NCI-H1048 (cell line): ENCODE results near the gene MAP2K6.

Experiments used
- DNase-seq: peaks from one replicate; lab custom pipeline; 2025; lab: John Stamatoyannopoulos, UW

The MAP2K6 gene

DNA sequence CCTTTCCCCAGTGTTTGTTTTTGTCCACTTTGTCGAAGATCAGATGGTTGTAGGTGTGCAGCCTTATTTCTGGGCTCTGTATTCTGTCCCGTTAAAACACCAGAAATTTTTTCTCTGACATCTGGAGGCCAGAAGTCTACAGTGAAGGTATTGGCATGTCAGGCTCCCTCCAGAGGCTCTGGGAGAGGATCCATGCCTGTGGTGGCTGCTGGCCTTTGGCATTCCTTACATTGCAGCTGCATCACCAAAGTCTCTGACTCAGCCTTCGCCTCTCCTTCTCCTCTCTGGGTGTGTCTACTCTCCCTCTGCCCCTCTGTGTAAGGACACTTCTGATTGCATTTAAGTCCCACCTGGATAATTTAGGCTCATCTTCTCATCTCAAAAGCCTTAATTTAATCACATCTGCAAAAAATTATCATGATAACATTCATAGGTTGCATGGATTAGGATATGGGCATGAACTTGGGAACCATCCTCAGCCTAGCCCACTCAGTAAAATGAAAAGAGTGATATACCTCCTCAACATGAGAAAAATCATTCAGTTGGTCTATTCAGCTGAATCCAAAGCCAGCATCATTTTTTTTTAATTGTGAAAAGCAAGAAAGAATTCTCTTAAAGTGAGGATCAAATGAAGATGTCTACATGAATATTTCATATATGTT lies 78.0 kb downstream of the MAP2K6 start:
- DNase-seq, result no peak

DNA sequence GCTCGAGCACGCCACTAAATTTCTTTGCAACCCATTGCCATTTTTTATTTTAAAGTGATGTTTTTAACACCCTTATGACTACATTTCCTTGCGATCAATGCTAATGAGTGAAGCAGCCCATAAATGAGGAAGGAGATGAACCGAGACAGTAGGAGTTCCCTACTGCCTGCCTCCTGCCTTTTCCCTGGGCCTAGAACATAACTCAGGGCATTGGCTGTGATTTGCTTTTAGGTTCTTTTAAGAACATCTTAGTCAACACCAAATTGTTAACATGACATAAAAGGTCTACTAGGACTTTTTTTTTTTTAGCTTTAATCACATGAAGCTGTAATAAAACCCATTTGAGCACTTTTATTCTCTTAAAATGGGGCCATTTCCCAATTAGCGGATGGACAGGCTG lies 81.3 kb downstream of the MAP2K6 start:
- no peak for DNase-seq

DNA sequence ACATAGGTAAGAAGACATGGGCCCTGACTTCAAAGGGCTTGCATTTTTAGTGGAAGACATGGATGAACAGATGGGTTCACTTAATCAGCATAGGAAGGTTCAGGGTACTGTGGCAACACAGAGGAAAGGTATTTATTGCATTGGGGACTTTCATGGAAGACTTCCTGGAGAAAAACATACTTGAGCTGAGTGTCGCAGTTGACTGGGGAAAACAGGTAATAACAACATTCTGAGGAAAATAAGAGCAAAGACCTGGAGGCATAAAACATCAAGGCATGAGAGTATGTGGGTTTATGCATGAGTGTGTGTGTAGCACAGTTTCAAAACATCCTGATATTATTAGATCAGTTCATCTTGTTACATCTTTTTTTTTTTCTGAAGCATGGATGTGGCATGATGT lies 82.7 kb downstream of the MAP2K6 start:
- no peak for DNase-seq

DNA sequence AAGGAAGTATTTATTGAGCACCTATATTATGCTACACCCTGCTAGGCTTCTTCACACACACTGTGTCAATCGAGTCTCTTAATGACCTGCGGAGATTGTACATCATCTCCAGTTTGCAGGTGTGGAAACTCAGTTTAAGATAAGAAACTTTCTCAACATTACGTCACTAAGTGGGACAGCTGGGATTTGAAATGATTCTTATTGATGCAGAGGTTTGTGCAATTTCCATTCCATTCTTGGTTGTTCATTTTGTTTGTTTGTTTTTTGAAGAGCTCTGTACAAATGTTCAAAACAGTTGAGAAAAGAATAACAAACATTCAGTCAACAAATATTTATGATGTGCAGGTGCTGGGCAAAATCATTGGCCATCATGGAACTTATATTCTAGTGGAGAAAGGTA lies 84.8 kb downstream of the MAP2K6 start:
- no peak for DNase-seq

DNA sequence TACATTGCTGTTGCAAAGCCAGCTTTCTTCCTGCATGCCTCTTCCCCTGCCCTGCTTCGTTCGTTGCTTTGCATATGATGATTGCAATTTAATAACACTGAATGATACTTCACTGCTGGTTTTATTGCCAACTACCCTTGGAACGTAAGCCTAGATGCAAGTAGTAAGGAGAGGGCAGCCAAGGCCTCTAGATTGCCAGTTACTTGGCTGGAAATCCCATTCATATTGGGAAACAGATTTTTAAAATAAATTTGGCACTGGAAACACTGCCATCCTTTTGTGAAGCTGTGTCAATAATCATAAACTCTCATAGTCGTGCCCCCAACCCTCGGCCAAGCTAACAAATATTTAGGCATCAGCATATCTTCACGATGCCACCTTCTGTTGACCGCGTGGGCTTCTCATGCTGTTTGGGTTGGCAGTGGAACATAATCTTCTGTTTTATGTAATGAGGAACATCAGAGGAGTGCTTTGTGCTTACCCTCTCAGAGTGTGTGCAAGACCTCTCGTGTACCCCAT lies 86.5 kb downstream of the MAP2K6 start:
- no peak for DNase-seq

DNA sequence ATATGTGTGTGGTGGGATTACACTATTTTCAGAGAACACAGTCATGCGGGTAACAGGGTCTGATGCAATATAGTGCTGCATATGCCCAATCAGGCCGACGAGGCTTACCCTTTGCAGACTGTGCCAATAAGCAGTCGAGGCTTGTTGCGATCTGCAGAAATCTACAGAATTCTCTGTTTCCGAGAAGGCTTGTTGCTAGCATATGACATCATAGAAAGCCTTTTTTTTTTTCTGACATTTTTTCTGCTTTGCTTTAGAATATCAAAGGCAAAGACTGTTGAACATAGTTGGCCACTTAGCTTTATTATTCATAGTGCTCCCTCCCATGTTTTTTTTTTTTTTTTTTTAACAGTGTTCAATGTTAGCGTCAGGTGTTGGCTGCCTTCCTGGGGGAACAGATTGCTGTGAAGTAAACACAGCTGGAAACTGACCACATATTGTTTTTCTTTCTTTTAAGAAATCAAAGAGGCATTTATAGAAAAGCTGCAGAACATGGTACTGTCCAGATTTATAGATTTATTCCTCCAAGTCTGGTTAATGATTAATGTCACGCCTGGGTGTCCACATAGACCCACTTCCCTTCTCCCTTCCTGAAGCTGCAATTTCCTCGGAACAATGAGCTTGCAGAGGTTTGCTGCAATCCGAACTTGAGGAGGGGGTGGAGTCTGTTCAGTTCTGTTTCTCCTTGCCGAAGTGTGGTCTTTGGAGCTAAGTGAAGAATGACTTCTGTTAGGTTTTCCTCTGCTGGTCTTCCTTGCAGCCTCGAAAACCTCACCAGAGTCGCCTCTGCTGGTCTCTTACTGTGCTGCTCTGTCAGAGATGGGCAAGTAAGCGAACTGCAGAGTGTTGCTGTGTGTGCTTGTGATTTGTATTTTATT lies 87.3 kb downstream of the MAP2K6 start:
- DNase-seq, result no peak

DNA sequence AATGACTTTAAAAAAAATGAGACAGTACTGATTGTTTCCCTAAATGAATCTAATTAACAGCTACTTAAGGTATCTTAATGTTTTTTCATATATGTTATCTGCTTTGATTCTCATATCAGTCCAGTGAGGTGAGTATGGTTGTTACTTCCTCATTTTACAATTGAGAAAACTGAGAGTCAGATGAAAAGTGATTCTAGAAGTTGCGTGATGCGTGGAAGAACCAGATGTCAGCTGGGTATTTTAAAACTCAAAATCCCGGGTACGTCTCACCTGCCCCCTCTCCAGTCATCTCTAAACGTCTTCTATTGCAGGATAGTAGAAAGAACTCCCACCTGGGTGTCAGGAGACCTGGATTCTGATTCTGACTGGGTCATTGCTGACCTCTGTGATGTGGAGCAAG lies 89.2 kb downstream of the MAP2K6 start:
- no peak for DNase-seq

DNA sequence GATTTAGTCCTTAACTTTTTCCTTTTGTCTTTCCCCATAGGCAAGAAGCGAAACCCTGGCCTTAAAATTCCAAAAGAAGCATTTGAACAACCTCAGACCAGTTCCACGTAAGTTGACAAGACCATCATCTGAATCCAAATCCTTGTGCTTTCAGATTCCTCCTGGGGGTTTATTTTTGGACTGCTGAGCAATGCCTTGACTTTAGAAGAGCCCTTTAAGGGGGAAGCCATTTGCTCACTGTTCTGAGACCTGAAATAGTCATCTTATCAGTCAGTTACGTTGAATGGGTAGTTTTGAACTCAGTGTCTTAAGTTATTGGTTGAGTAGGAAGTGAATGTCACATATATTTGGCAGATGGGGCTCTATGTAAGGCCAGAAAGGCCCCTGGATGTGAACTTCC lies 91.2 kb downstream of the MAP2K6 start:
- DNase-seq, result no peak

DNA sequence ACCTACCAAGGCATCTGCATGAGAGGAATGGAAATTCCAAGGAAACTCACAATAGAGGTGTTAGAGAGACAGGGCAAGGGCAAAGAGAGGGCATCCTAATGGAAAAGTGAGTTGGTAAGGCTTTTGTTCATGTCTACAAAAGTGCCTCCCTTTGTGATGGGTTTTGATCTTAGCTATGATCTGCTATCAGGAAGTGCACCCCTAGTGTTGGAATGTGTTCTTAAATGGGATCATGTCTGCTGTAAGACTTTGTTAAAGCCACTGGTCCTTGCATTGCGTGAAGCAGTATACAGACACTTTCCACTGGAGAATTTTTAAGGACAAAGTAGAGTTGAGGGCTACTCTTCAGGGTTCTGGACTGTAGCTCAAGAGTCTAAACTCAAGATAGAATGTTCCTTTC lies 92.0 kb downstream of the MAP2K6 start:
- DNase-seq, result no peak

DNA sequence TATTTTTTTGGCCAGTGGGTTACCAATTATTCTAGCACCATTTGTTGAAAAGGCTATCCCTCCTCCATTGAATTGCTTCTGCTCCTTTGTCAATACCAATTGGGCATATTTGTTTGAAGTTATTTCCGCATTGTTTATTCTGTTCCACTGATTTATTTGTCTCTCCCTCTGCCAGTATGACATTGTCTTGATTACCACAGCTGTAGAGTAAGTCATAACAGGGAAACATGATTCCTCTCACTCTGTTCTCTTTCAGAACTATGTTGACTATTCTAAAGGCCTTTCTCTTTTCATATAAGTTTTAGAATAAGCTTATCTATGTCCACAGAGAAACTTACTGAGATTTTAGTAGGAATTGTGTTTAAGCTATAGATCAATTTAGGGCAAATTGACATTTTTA lies 94.3 kb downstream of the MAP2K6 start:
- no peak for DNase-seq

DNA sequence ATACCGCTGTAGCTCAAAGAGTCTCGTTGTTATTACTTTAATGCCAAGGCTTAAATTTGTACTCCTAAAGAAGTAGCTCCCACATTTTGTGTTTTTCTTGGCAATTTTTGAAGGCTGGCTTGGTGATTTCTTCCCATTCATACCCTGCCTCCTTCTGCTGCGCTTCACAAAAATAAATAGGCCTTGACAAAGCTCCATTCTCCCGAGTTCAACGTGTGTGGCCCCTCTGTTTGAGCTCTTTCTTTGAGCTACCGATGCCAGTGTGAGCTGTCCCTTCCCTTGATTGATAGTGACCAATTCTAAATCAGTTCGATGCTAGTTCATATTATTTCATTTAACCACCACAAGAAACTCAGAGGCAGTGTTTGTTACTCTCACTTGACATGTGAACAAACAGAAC lies 96.8 kb downstream of the MAP2K6 start:
- DNase-seq, result no peak

DNA sequence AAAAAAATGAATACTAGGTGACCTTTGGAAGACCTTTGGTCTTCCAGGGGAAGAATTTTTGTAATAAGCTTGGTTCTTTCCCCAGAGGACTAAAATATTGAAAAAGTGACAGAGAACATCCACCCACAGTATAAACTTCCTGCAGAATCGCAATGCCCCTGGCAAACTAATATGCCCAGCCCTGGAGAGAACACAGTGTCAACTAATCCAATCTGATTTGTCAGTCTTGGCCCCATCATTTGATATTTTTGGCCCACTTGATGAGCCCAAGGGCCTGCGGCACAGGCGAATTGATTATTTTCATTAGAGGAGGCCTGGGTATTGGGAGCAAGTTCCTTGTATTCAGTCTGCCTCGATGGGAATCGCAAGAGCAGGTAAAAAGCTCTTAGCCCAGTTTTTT lies 98.4 kb downstream of the MAP2K6 start:
- no peak for DNase-seq

DNA sequence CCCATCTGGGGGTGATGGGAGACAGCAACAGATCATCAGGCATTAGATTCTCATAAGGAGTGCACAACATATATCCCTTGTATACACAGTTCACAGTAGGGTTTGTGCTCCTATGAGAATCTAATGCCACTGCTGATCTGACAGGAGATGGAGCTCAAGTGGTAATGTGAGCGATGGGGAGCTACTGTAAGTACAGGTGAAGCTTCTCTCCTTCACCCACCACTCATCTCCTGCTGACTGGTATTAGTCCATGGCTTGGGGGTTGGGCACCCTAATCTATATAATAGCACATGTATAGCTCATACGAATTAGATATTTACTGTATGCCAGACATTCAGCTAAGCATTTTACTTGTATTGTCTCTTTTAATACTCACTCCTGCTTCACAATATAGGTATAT lies 101.7 kb downstream of the MAP2K6 start:
- no peak for DNase-seq

DNA sequence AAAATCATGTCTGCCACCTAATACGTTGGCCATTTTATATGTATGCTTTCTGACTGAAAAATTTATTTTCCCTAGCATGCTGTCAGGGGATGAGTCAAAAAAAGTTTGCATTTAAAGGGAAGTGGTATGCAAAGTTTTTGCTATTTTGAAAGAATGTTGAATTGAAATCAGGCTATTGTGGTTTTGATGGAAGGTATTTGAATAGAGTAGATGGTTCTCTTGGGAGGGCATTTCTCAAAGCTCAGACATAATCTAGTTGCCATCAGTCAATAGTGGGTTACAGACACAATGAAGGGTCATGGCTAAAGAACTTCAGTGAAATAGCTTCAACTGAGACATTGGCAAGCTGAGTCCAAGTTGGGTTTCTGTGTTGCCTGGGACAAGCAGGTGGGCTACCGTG lies 102.4 kb downstream of the MAP2K6 start:
- no peak for DNase-seq

DNA sequence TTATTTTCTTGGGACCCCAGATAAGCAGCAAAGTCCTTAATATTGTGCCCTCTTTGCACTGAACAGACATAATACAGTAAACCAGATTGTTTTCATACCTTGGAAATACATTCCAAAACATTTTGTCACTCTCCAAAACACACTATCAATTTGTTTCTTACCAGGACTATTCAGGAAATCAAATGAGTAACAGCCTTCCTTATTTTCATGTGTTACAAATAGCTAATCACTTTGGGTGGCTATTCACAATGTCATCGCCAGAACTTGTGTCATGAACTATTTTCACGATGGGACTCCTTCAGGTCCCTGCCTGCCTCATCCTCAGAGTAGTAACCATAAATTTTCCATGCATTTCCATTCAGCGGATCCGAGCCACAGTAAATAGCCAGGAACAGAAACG lies 104.5 kb downstream of the MAP2K6 start:
- DNase-seq, result no peak

DNA sequence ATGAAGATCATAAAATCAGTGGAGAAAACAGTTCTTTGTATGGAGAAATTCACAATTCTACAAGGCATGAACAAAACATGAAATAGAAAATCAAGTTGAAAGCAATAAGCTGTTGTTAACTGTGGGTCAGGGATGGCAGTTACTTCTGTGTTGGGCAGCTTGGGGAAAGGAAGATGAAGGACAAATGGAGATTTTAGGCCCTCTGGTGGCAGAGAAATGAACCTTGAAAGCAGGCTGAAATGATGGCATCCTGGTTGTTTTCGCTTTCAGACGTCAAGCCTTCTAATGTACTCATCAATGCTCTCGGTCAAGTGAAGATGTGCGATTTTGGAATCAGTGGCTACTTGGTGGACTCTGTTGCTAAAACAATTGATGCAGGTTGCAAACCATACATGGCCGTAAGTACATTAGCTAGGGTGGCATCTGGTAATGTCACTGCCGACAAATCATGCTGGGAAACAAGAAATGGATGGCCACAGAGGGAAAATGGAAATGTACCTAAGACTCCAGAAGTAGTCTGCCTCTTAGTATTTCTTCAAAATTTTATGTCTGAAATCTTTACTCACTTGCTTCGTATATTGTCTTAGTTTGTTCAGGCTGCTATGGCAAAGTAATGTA lies 108.9 kb downstream of the MAP2K6 start:
- no peak for DNase-seq

DNA sequence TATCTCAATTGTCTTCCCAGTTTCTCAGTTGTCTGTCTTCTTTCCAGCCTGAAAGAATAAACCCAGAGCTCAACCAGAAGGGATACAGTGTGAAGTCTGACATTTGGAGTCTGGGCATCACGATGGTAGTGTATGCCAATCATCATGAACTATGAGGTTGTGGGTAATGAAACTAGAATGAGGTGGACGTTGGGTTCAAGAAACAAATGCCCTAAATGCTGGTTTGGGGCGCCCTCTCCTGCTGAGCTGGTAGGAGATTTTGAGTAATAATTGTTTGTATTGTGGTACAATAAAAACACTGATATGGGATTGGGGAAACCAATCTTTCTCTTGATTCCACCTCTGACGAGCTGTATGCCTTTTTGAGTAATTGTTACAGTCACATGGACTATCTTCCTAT lies 110.4 kb downstream of the MAP2K6 start:
- DNase-seq, result no peak

DNA sequence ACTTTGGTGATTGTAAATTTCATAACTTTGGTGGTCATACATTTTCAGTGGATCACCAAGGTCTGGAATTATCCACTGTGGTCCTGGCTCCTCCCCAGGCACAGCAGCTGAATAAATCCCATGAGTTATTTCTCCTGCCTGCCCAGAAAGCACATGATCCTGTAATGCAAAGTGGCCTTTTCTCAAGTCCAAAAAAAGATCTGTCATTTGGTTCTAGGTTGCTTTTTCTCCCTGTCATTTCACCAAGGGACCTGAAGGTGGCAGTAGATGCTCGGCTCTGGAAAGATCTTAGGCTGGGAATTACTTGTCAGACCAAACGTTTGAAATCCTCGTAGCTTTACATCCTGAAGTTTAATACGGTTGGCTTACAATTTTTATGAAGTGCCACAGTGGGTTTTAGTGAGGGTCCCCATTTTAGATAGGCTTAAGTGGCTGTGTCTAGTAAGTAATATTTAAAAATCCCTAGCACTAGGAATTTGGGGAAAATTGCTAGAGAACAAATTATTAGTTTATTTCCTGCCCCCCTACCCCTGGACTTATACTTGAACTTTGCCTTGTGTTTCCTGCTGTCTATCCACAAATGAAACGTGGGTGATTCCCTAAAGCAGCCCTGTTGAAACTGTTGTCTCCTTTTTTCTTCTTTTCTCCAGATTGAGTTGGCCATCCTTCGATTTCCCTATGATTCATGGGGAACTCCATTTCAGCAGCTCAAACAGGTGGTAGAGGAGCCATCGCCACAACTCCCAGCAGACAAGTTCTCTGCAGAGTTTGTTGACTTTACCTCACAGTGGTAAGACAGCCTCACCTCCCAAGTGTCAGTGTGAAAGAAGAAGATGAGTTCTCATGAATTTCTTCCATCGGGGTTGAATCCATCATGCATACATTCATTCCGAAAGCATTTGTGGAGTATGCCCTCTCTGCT lies 111.7 kb downstream of the MAP2K6 start:
- no peak for DNase-seq

DNA sequence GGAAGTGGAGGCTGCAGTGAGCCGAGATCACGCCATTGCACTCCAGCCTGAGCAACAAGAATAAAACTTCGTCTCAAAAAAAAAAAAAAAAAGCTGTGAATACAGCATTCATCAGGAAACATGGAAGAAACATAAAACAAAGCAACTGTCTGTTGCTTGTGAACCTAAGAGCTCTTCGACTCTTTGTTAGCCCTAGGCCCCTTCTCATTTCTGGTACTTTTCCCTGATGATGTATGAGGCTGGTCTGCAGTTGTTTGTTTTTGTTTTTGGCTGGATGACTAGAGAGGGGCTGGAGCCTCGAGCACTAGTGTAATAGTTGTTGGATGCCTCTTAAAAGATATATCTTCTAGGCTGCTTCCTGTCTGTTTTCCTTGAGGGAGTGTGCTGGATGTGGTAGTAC lies 113.5 kb downstream of the MAP2K6 start:
- no peak for DNase-seq

DNA sequence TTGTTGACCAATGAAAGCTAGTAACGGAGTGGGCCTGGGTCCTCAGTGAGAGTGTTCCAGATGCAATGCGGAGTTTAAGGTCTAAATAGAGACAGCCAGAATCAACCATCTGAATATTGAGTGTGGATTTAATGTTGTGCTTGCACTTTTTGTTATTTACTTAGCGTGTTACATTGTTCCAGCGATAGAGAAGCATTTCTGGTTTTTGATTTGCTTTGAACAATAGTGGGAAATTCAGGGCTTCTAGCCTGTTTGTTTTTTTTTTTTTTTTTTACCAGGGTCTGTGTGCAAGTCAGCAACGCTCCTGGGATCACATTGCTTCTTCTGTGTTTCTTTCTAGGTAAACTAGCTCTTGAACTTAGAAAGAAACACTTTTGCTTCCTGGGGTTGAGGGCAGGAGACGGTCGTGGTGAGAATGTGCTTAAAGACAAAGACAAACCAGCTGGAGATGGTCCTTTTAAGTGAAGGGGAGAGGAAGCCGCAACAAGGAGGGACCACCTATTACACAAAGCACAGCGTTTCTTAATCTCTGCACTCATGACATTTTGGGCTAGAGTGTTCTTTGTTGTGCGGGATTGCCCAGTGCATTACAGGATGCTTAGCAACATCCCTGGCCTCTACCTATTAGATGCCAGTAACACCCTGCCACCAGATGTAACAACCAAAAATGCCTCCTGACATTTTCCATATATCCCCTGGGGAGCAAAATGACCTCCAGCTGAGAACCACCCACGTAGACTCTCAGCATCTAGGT lies 119.2 kb downstream of the MAP2K6 start:
- DNase-seq, result no peak

DNA sequence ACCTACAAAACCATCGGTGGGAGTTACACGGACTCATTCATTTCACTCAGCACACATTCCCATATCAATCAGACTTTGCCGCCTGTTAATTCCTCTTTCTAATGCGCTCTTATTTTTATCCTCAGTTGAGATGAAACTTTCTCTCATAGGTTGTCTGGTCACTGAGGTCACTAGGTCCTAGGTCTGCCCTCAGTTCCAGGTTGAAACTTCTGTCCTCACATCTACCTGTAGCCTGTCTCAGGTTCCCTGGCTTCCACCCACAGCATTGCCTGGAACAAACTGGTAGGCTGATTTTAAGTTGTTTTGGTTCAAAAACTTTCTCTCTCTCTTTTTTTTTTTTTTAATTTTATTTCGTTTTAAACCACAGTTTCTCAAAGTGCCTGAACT lies 119.7 kb downstream of the MAP2K6 start:
- no peak for DNase-seq
